Measurements from ENCODE around the gene CCDC159. TPM values are rescaled to one million over a fixed set of nuclear protein-coding genes. Genes with fewer than 3 reads are reported as not detected.

The CCDC159 gene
- polyA plus RNA-seq, 1 experiment, result 21.4 TPM

DNA sequence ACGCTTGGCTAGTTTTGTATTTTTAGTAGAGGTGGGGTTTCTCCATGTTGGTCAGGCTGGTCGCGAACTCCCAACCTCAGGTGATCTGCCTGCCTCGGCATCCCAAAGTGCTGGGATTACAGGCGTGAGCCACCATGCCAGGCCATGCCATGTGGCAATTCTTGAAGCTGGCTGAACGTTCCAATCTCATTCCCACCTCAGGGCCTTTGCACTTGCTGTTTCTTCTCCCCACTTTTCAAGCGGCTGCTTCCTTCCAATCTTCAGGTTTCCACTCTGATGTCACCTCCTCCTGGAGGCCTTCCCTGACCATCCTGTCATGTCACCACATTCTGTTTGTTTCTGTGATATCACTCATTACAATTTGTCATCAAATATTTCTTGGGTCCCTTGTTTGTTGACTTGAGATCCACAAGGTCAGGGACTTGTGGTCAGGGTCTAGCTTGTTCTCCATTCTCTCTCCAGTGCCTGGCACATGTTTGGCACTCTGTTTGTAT is 33.6 kb downstream of the CCDC159 start:
- H3K4me3 ChIP-seq (ENCODE audit: low read depth, low read length), result no peak overlapping the region
- CTCF ChIA-PET, result interaction anchor here (1.0 to 4.4 kb wide), 7 partner anchors 10 to 103 kb away, joined by 3 to 21 read pairs (median 12); partner anchors contain the start of genes ODAD3 and PRKCSH

DNA sequence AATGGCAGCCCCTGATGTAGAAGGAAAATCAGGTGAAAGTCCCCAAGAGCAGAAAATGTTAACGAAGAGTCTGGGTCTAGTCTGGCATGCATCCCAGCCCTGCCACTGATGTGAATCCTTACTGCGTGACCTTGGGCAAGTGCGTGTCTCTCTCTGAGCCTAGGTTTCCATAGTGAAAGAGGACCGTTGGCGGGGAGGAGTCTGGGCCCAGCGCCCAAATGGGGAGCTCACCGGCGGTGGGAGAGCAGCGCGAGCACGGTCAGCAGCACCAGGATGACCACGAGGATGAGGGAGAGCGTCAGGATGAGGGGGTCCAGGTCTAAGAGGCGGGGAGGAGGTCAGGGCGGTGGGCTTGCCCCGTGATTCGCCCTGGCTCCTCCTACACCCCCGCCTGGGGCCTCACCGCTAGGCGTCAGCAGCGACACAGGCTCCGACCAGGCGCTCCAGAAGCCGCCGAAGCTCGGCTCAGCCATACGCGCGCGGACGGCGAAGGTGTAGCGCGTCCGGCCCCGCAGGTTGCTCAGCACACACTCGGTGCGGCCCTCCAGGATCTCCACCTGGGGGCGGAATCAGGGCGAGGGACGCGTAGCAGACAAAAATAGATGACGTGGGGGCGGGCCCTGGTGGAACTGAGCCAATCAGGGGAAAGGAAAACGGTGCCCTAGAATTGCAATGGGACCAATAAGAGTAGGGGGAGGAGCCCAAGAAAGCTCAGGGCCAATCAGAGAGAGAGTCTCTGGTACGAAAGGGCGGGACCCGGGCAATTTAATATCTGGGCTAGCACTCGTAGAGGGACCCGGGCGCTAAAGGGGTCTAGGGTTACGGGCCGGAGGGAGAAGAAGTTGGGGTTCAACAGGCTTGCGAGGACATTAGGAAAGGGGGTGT is 34.6 kb downstream of the CCDC159 start:
- CTCF ChIA-PET, result interaction anchor here (0.6 to 4.4 kb wide), 29 partner anchors 10 to 1101 kb away, joined by 3 to 27 read pairs (median 4); partner anchors contain the start of genes CCDC159, ODAD3, PRKCSH and RAB3D

More for the DNA sequence above, 33.6 kb downstream of the CCDC159 start:
- no peaks in the 10 kb centered on the region for H3K27me3 ChIP-seq (ENCODE audit: control insufficient read depth, insufficient read depth, low read length)
- no peak for DNase-seq (ENCODE audit: low read depth)
- H3K36me3 ChIP-seq (ENCODE audit: control insufficient read depth, insufficient read depth, low read length), result no peaks in the 10 kb centered on the region
- TF ChIP-seq, protein P1, sequence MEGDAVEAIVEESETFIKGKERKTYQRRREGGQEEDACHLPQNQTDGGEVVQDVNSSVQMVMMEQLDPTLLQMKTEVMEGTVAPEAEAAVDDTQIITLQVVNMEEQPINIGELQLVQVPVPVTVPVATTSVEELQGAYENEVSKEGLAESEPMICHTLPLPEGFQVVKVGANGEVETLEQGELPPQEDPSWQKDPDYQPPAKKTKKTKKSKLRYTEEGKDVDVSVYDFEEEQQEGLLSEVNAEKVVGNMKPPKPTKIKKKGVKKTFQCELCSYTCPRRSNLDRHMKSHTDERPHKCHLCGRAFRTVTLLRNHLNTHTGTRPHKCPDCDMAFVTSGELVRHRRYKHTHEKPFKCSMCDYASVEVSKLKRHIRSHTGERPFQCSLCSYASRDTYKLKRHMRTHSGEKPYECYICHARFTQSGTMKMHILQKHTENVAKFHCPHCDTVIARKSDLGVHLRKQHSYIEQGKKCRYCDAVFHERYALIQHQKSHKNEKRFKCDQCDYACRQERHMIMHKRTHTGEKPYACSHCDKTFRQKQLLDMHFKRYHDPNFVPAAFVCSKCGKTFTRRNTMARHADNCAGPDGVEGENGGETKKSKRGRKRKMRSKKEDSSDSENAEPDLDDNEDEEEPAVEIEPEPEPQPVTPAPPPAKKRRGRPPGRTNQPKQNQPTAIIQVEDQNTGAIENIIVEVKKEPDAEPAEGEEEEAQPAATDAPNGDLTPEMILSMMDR (IDR thresholded peaks at IDR 0.05; ENCODE audit: insufficient read depth, low read depth, low read length), result no peak
- POLR2A ChIA-PET, result no interaction called here

DNA sequence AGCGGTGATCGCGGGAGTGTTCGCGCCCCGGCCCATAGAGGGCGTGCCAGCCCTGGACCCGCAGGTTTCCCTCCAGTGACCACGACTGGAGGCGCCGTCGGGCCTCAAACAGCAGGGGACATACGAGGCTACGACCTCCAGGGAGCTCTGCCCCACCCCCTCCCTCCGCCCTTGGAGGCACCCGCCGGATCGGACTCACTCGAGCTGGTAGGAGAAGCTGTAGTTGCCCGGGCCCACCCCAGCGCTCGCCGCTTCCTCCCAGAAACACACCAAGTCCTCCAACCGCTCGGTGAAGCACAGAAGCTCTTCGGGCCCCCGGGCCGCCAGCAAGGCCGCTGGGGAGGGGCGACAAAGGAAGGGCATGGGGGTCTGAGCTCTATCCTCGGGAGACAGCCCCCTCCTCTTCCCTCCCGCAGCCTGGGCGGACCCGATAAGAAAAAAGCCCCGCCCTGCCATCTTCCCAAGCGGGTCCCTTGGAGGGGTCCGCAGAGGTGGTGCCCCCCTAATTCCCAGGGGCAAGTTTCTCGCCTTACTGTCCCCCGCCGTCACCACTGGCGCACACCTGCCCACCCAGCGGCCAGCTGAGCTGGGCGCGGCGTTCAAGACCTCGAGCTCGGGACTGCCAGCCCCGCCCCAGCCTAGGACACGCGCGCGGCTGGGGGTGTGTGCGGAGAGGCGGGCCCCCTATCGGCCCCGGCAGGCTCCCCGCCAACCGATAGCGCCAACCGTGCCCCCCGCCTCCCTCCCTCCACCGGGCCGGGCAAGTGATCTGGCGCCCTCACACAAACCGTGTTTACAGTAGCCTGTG is 36.8 kb downstream of the CCDC159 start:
- POLR2A ChIA-PET, result no interaction called here
- H3K4me3 ChIP-seq (ENCODE audit: low read depth, low read length), result no peak overlapping the region; the same call in 1 of the 2 replicates
- H3K36me3 ChIP-seq (ENCODE audit: control insufficient read depth, insufficient read depth, low read length), result no peaks in the 10 kb centered on the region
- CTCF ChIA-PET, result interaction anchor here (0.6 to 4.4 kb wide), 18 partner anchors 8 to 201 kb away, joined by 3 to 27 read pairs (median 4); partner anchors contain the start of genes RGL3 and SWSAP1
- TF ChIP-seq, protein P1 (IDR thresholded peaks at IDR 0.05; ENCODE audit: insufficient read depth, low read depth, low read length), result peak; percentile 80
- DNase-seq (ENCODE audit: low read depth), result no peak
- no peaks in the 10 kb centered on the region for H3K27me3 ChIP-seq (ENCODE audit: control insufficient read depth, insufficient read depth, low read length)

More for the DNA sequence above, 34.6 kb downstream of the CCDC159 start:
- H3K27me3 ChIP-seq (ENCODE audit: control insufficient read depth, insufficient read depth, low read length), result no peaks in the 10 kb centered on the region
- TF ChIP-seq, protein P1 (IDR thresholded peaks at IDR 0.05; ENCODE audit: insufficient read depth, low read depth, low read length), result peak; percentile 83
- POLR2A ChIA-PET, result no interaction called here
- peak; percentile 66 for DNase-seq (ENCODE audit: low read depth)
- H3K36me3 ChIP-seq (ENCODE audit: control insufficient read depth, insufficient read depth, low read length), result no peaks in the 10 kb centered on the region
- H3K4me3 ChIP-seq (ENCODE audit: low read depth, low read length), result peak overlapping the region; percentile 75

DNA sequence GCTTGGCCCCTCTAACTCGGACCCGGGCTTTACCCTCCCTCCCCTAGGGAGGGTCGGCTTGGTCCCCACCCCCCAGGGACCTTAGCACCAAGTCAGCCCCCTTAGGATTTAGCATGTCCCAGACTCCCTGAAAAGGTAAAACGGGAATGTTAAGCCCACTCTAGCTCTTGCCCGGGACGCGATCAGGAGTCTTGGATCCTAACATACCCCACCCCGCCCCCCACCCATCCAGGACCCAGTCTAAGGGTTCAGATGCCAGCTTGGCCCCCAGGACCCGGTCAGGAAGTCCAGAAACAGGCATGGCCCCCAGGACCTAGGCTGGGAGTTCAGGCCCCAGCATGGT is 37.4 kb downstream of the CCDC159 start:
- POLR2A ChIA-PET, result no interaction called here
- no peaks in the 10 kb centered on the region for H3K27me3 ChIP-seq (ENCODE audit: control insufficient read depth, insufficient read depth, low read length)
- TF ChIP-seq, protein P1 (IDR thresholded peaks at IDR 0.05; ENCODE audit: insufficient read depth, low read depth, low read length), result no peak
- no peaks in the 10 kb centered on the region for H3K36me3 ChIP-seq (ENCODE audit: control insufficient read depth, insufficient read depth, low read length)
- CTCF ChIA-PET, result interaction anchor here (0.6 to 4.4 kb wide), 13 partner anchors 9 to 99 kb away, joined by 3 to 27 read pairs (median 6); partner anchors contain the start of genes ODAD3, PRKCSH, RGL3 and SWSAP1
- H3K4me3 ChIP-seq (ENCODE audit: low read depth, low read length), result peak overlapping the region; percentile 14; the same call in 1 of the 2 replicates
- DNase-seq (ENCODE audit: low read depth), result no peak
